Neural progenitor cell (in vitro differentiated cells): ENCODE data around the gene ROR2. TPM values are rescaled to one million over a fixed set of nuclear protein-coding genes. Genes with fewer than 3 reads are reported as not detected.
A peak's percentile ranks its signal among the peaks of the same experiment; 100 is the strongest.

Source experiments
- DNase-seq: peaks from one replicate; pipeline ENCODE4 v3.0.0-alpha.2; 2016; ENCODE audit warnings: low spot score
- H2AFZ ChIP-seq: fragments of 200-600 bp; sonication (generic); replicated peaks from 2 replicates; pipeline ENCODE4 v1.6.1; 2016; ENCODE audit warnings: antibody characterized with exemption
- H3F3A ChIP-seq: fragments of 200-600 bp; sonication (generic); 2 replicates; pipeline ENCODE4 v1.6.1; 2016; ENCODE audit warnings: antibody characterized with exemption, low read depth
- H3K27ac ChIP-seq: fragments of 200-600 bp; sonication (generic); 2 replicates; pipeline ENCODE4 v1.5.1; 2016; ENCODE audit warnings: mild to moderate bottlenecking
- H3K27me3 ChIP-seq: fragments of 200-600 bp; sonication (generic); 2 replicates; pipeline ENCODE4 v1.6.1; 2016; ENCODE audit warnings: mild to moderate bottlenecking, moderate library complexity
- H3K36me3 ChIP-seq: fragments of 200-600 bp; sonication (generic); 2 replicates; pipeline ENCODE4 v1.5.1; 2016
- H3K4me1 ChIP-seq: fragments of 200-600 bp; sonication (generic); 2 replicates; pipeline ENCODE4 v1.6.1; 2016; ENCODE audit warnings: mixed run types
- H3K4me2 ChIP-seq: fragments of 200-600 bp; sonication (generic); 2 replicates; pipeline ENCODE4 v1.6.1; 2016
- H3K4me3 ChIP-seq: fragments of 200-600 bp; sonication (generic); 2 replicates; pipeline ENCODE4 v1.5.1; 2016
- H3K79me2 ChIP-seq: fragments of 200-600 bp; sonication (generic); 2 replicates; pipeline ENCODE4 v1.6.1; 2016; ENCODE audit warnings: low read depth
- H3K9ac ChIP-seq: fragments of 200-600 bp; sonication (generic); 2 replicates; pipeline ENCODE4 v1.6.1; 2016
- H3K9me3 ChIP-seq: fragments of 200-600 bp; sonication (generic); 2 replicates; pipeline ENCODE4 v1.5.1; 2016; ENCODE audit warnings: low read depth
- H4K20me1 ChIP-seq: fragments of 200-600 bp; sonication (generic); 2 replicates; pipeline ENCODE4 v1.6.1; 2016; ENCODE audit warnings: low read depth
- H3K27ac Mint-ChIP-seq: 3 replicates; pipeline ENCODE4 v1.8.0; 2021; ENCODE audit warnings: mixed read lengths
- H3K27me3 Mint-ChIP-seq: 2 replicates; pipeline ENCODE4 v1.8.0; 2022; ENCODE audit warnings: low read depth, mild to moderate bottlenecking, inconsistent platforms, moderate library complexity, mixed read lengths; ENCODE audit not compliant: insufficient read depth
- H3K36me3 Mint-ChIP-seq: 3 replicates; pipeline ENCODE4 v1.8.0; 2021; ENCODE audit warnings: mixed read lengths
- H3K4me1 Mint-ChIP-seq: 3 replicates; pipeline ENCODE4 v1.8.0; 2021; ENCODE audit warnings: mixed read lengths
- H3K4me3 Mint-ChIP-seq: 3 replicates; pipeline ENCODE4 v1.8.0; 2021; ENCODE audit warnings: mild to moderate bottlenecking, moderate library complexity, mixed read lengths
- H3K9me3 Mint-ChIP-seq: 3 replicates; pipeline ENCODE4 v1.8.0; 2020; ENCODE audit warnings: mixed read lengths
- EZH2 ChIP-seq: fragments of 200-600 bp; sonication (generic); IDR thresholded peaks from 2 replicates; pipeline ENCODE4 v1.6.1; 2017; ENCODE audit warnings: antibody characterized with exemption, mild to moderate bottlenecking, moderate library complexity
- EZH2phosphoT487 ChIP-seq: fragments of 200-600 bp; sonication (generic); IDR thresholded peaks from 2 replicates; pipeline ENCODE4 v1.6.1; 2017; ENCODE audit warnings: antibody characterized with exemption
- total RNA-seq: library from RNA; depleted of rRNA; stranded (reverse); fragments of >200 nt; gene quantifications from 2 replicates; pipeline ENCODE4 v1.2.3, GENCODE V29; 2015; ENCODE audit warnings: low replicate concordance
- TF ChIP-seq, protein P1 (sequence below): fragments of 200-600 bp; sonication (generic); IDR thresholded peaks from 2 replicates; pipeline ENCODE4 v1.5.1; 2017; ENCODE audit warnings: antibody characterized with exemption, mild to moderate bottlenecking

ROR2 gene
- total RNA-seq, 1 donor from 2014 or later = 20.1 TPM

DNA sequence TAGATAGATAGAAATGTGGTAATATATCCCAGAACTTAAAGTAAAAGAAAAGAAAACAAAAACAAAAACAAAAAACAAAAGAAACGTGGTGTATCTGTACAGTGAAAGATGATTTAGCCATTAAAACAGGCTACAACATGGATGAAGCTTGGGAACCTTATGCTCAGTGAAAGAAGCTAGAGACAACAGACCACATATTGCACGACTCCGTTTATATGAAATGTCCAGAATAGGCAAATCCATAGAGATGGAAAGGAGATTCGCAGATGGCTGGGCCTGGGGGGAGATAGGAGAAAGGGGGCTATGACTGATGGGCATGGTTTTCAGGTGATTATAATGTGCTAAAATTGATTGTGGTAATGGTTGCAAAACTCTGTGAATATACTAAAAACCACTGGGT lies 86.6 kb downstream of the ROR2 start:
- H3K9ac ChIP-seq = no peak overlapping the region
- H3K27me3 Mint-ChIP-seq = peaks cover 2% of the 10 kb centered on the region
- peaks cover 24% of the 10 kb centered on the region for H3F3A ChIP-seq
- TF ChIP-seq EZH2phosphoT487 (no peak), EZH2 (no peak)
- TF ChIP-seq, protein P1, sequence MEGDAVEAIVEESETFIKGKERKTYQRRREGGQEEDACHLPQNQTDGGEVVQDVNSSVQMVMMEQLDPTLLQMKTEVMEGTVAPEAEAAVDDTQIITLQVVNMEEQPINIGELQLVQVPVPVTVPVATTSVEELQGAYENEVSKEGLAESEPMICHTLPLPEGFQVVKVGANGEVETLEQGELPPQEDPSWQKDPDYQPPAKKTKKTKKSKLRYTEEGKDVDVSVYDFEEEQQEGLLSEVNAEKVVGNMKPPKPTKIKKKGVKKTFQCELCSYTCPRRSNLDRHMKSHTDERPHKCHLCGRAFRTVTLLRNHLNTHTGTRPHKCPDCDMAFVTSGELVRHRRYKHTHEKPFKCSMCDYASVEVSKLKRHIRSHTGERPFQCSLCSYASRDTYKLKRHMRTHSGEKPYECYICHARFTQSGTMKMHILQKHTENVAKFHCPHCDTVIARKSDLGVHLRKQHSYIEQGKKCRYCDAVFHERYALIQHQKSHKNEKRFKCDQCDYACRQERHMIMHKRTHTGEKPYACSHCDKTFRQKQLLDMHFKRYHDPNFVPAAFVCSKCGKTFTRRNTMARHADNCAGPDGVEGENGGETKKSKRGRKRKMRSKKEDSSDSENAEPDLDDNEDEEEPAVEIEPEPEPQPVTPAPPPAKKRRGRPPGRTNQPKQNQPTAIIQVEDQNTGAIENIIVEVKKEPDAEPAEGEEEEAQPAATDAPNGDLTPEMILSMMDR = no peak
- peaks cover 12% of the 10 kb centered on the region for H3K9me3 Mint-ChIP-seq
- no peak overlapping the region for H3K27ac ChIP-seq
- H3K27me3 ChIP-seq = no peaks in the 10 kb centered on the region
- no peak overlapping the region for H3K27ac Mint-ChIP-seq
- no peaks in the 10 kb centered on the region for H3K9me3 ChIP-seq
- peaks cover 75% of the 10 kb centered on the region for H3K79me2 ChIP-seq
- DNase-seq = no peak
- H3K4me3 ChIP-seq = no peak overlapping the region
- H3K4me3 Mint-ChIP-seq = no peak overlapping the region
- H3K36me3 Mint-ChIP-seq = peaks cover 20% of the 10 kb centered on the region
- H3K4me1 Mint-ChIP-seq = peaks cover 39% of the 10 kb centered on the region
- no peak overlapping the region for H3K4me2 ChIP-seq
- peaks cover 29% of the 10 kb centered on the region for H3K4me1 ChIP-seq
- H2AFZ ChIP-seq = no peak overlapping the region
- no peaks in the 10 kb centered on the region for H3K36me3 ChIP-seq
- H4K20me1 ChIP-seq = peaks cover 50% of the 10 kb centered on the region

DNA sequence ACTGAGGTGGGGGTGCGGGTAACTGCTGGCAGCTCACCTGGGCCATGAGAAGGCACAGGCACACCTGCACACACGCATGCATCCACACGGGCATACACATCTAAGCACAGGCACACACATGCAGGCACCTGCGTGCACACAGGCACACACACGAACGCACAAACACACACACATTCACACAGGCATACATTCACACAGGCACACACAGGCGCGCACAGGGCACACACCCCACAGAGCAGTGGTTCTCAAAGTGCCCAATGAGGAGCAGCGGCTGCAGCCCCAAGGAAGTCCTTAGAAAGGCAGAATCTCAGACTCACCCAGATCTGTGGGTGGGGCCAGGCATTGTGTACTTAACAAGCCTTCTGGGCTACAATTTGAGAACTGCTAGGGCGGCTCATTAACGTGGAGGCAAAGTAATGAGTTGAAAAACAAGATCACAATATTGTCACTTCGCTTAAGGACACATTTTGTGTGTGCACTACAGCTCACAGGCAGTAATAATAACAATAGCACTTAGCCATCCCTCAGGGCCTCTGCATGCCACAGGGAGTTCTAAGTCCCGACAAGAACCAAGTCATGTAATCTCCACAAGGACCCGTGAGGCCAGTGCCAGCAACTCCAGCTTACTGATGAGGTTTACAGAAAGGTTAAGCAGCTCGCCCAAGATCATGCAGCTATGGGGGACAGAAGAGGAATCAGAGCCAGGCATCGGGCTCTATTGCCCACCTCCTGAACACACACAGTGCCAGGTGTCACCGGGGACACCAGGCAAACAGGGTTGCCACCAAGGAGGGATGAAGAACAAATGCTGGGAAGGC lies 91.6 kb downstream of the ROR2 start:
- Histone ChIP-seq H3K36me3 (no peaks in the 10 kb centered on the region), H3K4me1 (peaks cover 50% of the 10 kb centered on the region), H3K4me2 (peak overlapping the region; percentile 69), H4K20me1 (peaks cover 56% of the 10 kb centered on the region), H3K9me3 (no peaks in the 10 kb centered on the region), H3F3A (peaks cover 35% of the 10 kb centered on the region), H2AFZ (no peak overlapping the region), H3K79me2 (peaks cover 80% of the 10 kb centered on the region), H3K27ac (peak overlapping the region; percentile 93), H3K27me3 (no peaks in the 10 kb centered on the region), H3K4me3 (peak overlapping the region; percentile 15), H3K9ac (no peak overlapping the region)
- Mint-ChIP-seq H3K4me3 (peak overlapping the region; percentile 75), H3K27me3 (peaks cover 4% of the 10 kb centered on the region), H3K36me3 (peaks cover 17% of the 10 kb centered on the region), H3K9me3 (peaks cover 12% of the 10 kb centered on the region), H3K4me1 (peaks cover 56% of the 10 kb centered on the region), H3K27ac (peak overlapping the region; percentile 99)
- peak; percentile 59 for DNase-seq
- TF ChIP-seq EZH2phosphoT487 = no peak

DNA sequence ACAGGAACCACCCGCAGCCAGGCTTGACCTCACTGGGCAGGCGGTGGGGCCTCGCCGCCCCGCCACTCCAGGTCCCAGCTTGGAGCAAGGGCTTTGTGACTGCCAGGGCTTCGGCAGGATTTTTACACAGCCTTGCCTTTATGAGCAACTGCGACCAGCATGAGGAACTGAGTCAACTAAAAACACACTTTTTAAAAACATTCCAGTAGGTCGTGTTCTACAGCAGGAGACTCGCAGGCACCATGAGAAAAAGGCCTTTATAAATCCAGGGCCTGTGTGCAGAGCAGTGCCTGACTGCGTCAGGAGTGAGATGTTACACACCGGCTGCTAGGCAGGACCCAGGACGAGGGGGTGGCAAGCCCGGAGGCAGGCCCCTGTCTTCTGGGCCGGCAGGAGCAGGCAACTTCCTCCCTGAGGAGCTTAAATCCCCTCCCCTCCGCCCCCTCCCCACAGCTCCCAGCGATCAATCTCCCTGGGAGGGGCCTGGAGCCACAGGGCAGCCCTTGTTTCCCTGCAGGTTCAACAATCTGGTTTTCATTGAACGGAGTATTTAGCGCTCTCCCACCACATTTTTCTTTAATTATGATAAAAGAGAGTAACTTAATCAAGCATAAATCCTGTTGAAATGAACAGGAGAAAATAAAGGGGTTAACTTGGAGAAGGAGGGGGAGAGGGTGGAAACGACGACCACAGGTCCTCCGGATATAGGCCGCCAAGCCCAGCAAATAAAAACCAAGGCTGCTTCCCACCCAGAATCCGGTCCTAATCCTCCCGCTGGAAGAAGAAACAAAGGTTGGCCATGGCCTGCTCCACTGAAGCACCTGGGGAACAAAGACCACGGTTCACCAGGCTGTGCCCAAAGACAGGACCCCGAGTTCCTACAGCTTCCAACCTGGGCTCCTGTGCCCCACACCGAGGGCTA lies 92.5 kb downstream of the ROR2 start:
- peak; percentile 86 for DNase-seq
- Mint-ChIP-seq H3K27ac (peak overlapping the region; percentile 99), H3K4me1 (peaks cover 59% of the 10 kb centered on the region), H3K27me3 (peaks cover 4% of the 10 kb centered on the region), H3K4me3 (peak overlapping the region; percentile 77), H3K9me3 (peaks cover 12% of the 10 kb centered on the region), H3K36me3 (peaks cover 15% of the 10 kb centered on the region)
- Histone ChIP-seq H3K27ac (peak overlapping the region; percentile 93), H3K9me3 (no peaks in the 10 kb centered on the region), H3K36me3 (no peaks in the 10 kb centered on the region), H4K20me1 (peaks cover 55% of the 10 kb centered on the region), H3K9ac (no peak overlapping the region), H3F3A (peaks cover 35% of the 10 kb centered on the region), H3K4me3 (peak overlapping the region; percentile 15), H2AFZ (no peak overlapping the region), H3K4me2 (peak overlapping the region; percentile 69), H3K27me3 (no peaks in the 10 kb centered on the region), H3K79me2 (peaks cover 85% of the 10 kb centered on the region), H3K4me1 (peaks cover 53% of the 10 kb centered on the region)
- TF ChIP-seq, protein P1 = no peak
- no peak for TF ChIP-seq EZH2phosphoT487
- no peak for TF ChIP-seq EZH2
